Chondrocyte (in vitro differentiated cells): Measurements from ENCODE around the gene PTGDR. TPM values are rescaled to one million over a fixed set of nuclear protein-coding genes. Genes with fewer than 3 reads are reported as not detected.

Experiments used
- DNase-seq: peaks from one replicate; pipeline ENCODE4 v3.0.0; 2021; ENCODE audit warnings: mixed read lengths, low spot score
- H3K27ac Mint-ChIP-seq: one replicate; pipeline ENCODE4 v1.8.0; 2021; ENCODE audit warnings: mild to moderate bottlenecking, moderate library complexity, mixed read lengths; ENCODE audit not compliant: unreplicated experiment
- H3K27me3 Mint-ChIP-seq: 2 replicates; pipeline ENCODE4 v1.8.0; 2021; ENCODE audit warnings: low read depth, mixed read lengths
- H3K36me3 Mint-ChIP-seq: 2 replicates; pipeline ENCODE4 v1.8.0; 2021; ENCODE audit warnings: low read depth, mixed read lengths
- H3K4me1 Mint-ChIP-seq: 2 replicates; pipeline ENCODE4 v1.8.0; 2021; ENCODE audit warnings: low read depth, mild to moderate bottlenecking, mixed read lengths
- H3K4me3 Mint-ChIP-seq: one replicate; pipeline ENCODE4 v1.8.0; 2021; ENCODE audit warnings: mild to moderate bottlenecking, moderate library complexity, mixed read lengths; ENCODE audit not compliant: unreplicated experiment
- H3K9me3 Mint-ChIP-seq: 2 replicates; pipeline ENCODE4 v1.8.0; 2021; ENCODE audit warnings: low read depth, mixed read lengths
- total RNA-seq: library from RNA; stranded (reverse); gene quantifications from 3 replicates; pipeline ENCODE4 v1.2.1, GENCODE V29; 2021
- TF ChIP-seq, protein P1 (sequence below): fragments of 200-600 bp; sonication (generic); IDR thresholded peaks from 2 replicates; pipeline ENCODE4 v1.5.0; 2021; ENCODE audit warnings: antibody characterized with exemption, mild to moderate bottlenecking, moderate library complexity

PTGDR gene
- total RNA-seq, 1 donor from 2014 or later: 0.07 TPM

DNA sequence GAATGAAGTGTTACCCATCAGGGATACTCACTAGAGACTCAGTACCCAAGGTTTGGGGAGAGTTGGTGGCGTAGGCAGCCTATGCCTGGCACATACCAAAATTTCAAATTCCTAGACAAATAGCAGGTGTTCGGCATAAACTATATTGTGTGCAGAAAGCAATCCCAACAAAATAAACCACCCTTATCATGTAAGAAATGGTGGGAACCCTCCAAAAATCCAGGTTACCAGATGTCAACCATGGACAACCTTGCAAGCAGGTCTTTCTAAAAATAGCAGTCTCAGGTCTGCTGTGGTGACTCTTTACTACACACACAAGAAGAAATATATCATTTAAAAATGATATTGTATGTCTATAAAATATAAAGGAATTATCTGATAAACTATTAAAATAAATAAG is 28.9 kb downstream of the PTGDR start:
- TF ChIP-seq, protein P1, sequence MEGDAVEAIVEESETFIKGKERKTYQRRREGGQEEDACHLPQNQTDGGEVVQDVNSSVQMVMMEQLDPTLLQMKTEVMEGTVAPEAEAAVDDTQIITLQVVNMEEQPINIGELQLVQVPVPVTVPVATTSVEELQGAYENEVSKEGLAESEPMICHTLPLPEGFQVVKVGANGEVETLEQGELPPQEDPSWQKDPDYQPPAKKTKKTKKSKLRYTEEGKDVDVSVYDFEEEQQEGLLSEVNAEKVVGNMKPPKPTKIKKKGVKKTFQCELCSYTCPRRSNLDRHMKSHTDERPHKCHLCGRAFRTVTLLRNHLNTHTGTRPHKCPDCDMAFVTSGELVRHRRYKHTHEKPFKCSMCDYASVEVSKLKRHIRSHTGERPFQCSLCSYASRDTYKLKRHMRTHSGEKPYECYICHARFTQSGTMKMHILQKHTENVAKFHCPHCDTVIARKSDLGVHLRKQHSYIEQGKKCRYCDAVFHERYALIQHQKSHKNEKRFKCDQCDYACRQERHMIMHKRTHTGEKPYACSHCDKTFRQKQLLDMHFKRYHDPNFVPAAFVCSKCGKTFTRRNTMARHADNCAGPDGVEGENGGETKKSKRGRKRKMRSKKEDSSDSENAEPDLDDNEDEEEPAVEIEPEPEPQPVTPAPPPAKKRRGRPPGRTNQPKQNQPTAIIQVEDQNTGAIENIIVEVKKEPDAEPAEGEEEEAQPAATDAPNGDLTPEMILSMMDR: no peak
- DNase-seq: no peak
- Mint-ChIP-seq H3K4me1 (no peaks in the 10 kb centered on the region), H3K27me3 (peaks cover 7% of the 10 kb centered on the region), H3K27ac (no peak overlapping the region), H3K36me3 (no peaks in the 10 kb centered on the region), H3K9me3 (no peaks in the 10 kb centered on the region), H3K4me3 (no peak overlapping the region)

GRCh38 chr14:52298795-52299194 is 31.3 kb downstream of the PTGDR start:
- peaks cover 5% of the 10 kb centered on the region for H3K27me3 Mint-ChIP-seq
- H3K4me1 Mint-ChIP-seq: peaks cover 7% of the 10 kb centered on the region
- TF ChIP-seq, protein P1: no peak
- H3K4me3 Mint-ChIP-seq: no peak overlapping the region
- no peaks in the 10 kb centered on the region for H3K9me3 Mint-ChIP-seq
- no peaks in the 10 kb centered on the region for H3K36me3 Mint-ChIP-seq
- DNase-seq: no peak
- H3K27ac Mint-ChIP-seq: no peak overlapping the region

GRCh38 chr14:52299692-52300278 is 32.3 kb downstream of the PTGDR start:
- no peak for DNase-seq
- H3K27ac Mint-ChIP-seq: no peak overlapping the region
- TF ChIP-seq, protein P1: peak; percentile 95

DNA sequence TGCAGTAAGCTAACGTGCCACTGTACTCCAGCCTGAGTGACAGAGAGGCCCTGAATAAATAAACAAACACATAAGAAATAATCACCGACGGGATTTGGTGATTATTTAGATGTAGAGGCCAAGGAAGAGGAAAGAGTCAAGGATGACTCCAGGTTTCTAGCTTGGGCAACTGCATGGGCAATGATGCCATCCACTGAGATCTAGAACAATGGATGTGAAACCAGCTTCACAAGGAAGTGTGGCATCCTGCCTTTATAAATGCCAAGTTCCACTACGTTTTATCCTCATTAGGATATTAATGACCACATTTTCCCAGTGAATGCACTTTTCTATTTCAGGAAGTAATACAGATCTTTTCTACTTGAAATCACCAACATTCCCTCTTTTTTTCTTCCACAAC is 35.7 kb downstream of the PTGDR start:
- no peak for DNase-seq
- Mint-ChIP-seq H3K9me3 (no peaks in the 10 kb centered on the region), H3K27ac (no peak overlapping the region), H3K4me1 (peaks cover 15% of the 10 kb centered on the region), H3K36me3 (no peaks in the 10 kb centered on the region), H3K27me3 (no peaks in the 10 kb centered on the region), H3K4me3 (no peak overlapping the region)
- TF ChIP-seq, protein P1: no peak

More at GRCh38 chr14:52299692-52300278, 32.3 kb downstream of the PTGDR start:
- no peak overlapping the region for H3K4me3 Mint-ChIP-seq
- peaks cover 13% of the 10 kb centered on the region for H3K4me1 Mint-ChIP-seq
- peaks cover 2% of the 10 kb centered on the region for H3K27me3 Mint-ChIP-seq
- H3K36me3 Mint-ChIP-seq: no peaks in the 10 kb centered on the region
- no peaks in the 10 kb centered on the region for H3K9me3 Mint-ChIP-seq

GRCh38 chr14:52304248-52304904 is 36.9 kb downstream of the PTGDR start:
- no peak overlapping the region for H3K27ac Mint-ChIP-seq
- no peaks in the 10 kb centered on the region for H3K36me3 Mint-ChIP-seq
- no peaks in the 10 kb centered on the region for H3K9me3 Mint-ChIP-seq
- H3K4me1 Mint-ChIP-seq: peaks cover 15% of the 10 kb centered on the region
- DNase-seq: no peak
- TF ChIP-seq, protein P1: no peak
- H3K27me3 Mint-ChIP-seq: no peaks in the 10 kb centered on the region
- no peak overlapping the region for H3K4me3 Mint-ChIP-seq
